GM18508 (cell line): ENCODE results near the gene RANBP2.
"Not testable (repeated sequence)": the region's sequence is repeated elsewhere in the genome, so short reads cannot be mapped to it uniquely, and the experiment has no call there.

ENCODE experiments used
- ATAC-seq: cut with Tn5 transposase; IDR thresholded peaks from one replicate; pipeline ENCODE4 v1.9.1; 2021; ENCODE audit warnings: moderate number of reproducible peaks; ENCODE audit not compliant: insufficient read depth, unreplicated experiment

The RANBP2 gene

DNA sequence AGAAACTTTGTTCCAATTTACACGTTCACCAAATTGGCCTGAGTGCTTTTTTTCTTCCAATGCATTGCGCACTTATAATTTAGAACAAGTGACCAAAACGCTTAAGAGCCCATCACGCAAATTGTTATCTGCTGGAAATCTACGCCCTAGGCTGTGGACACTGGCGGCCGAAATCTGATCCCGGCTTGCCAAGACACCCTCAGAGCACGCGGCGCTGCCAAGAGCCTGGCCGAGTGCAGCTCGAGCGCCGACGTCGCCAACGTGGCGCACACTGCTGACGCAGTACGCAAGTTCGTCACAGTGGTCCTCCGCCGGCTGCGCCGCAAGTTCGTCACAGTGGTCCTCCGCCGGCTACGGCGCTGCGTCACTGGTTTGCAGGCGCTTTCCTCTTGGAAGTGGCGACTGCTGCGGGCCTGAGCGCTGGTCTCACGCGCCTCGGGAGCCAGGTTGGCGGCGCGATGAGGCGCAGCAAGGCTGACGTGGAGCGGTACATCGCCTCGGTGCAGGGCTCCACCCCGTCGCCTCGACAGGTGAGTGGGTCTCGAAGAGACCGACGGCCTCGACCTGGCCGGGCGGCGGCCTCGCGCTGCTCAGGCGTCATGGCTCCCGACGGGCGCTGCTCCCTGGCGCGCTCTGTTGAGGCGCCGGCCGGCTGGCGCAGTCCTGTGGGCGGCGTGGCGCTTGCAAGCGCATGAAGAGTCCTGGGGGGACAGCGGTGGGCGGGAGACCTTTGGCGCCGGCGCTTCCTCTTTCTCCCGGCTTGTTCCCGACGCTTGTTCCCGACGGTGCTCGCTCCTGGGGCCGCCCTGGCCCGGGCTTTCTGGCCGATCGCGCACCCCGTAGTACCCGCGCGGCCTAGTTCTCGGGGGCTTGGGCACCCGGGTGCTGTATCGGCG lies at the start of gene RANBP2:
TSS of gene RANBP2 (plus strand) at position 334 of the 896 bp plus-strand sequence. CDS start at position 459, 125 bp downstream.
- peak; percentile 94 for ATAC-seq

DNA sequence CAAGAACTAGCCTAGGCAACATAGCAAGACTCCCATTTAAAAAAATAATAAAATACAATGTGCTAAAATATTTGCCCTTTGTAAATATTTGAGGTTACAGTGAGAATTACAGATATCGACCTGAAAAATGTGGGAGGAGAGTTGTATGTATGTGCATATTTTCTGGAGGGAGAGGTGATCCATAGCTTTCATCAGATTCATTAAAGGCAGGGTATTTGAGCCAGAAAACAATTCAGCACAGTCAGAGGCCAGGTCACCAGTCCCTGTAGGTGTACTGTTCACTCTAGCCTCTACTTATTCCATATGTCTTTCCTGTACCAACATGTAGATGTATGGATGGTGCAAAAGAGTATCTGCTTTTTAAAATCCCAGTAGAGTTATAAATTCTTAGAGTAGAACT lies 49.0 kb upstream of the RANBP2 start:
- not testable (repeated sequence) for ATAC-seq

GRCh38 chr2:108672200-108672805 lies 47.0 kb upstream of the RANBP2 start:
- not testable (repeated sequence) for ATAC-seq

- not testable (repeated sequence) for ATAC-seq
Measured at GRCh38 chr2:108676522-108676921, 42.8 kb upstream of the RANBP2 start.

GRCh38 chr2:108677239-108677744 lies 42.0 kb upstream of the RANBP2 start:
- not testable (repeated sequence) for ATAC-seq

- ATAC-seq: not testable (repeated sequence)
Measured at GRCh38 chr2:108678198-108678651, 41.1 kb upstream of the RANBP2 start.

- ATAC-seq: not testable (repeated sequence)
Measured at GRCh38 chr2:108680805-108681204, 38.5 kb upstream of the RANBP2 start.

GRCh38 chr2:108688818-108689756 lies 30.2 kb upstream of the RANBP2 start:
- ATAC-seq: not testable (repeated sequence)

DNA sequence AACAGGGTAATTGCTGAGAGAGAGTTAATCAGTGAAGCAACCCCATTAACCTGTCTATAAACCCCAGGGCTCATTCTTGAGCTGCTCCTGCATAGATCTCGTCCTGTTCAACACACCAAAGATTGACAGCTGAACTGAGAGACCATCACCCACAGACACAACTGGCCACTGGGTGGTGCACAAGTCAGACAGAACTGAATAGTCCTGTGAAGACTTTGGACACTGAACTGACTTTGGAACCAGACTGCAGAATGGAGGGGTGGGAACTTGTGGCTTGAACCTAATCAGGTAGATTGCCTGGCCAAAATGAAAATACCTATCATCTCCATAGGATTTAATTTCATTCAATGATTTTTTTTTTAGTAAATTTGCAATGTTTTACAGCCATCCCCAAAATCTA lies 29.3 kb upstream of the RANBP2 start:
- ATAC-seq: not testable (repeated sequence)

- no peak for ATAC-seq
Measured at GRCh38 chr2:108691447-108691846, 27.8 kb upstream of the RANBP2 start.

DNA sequence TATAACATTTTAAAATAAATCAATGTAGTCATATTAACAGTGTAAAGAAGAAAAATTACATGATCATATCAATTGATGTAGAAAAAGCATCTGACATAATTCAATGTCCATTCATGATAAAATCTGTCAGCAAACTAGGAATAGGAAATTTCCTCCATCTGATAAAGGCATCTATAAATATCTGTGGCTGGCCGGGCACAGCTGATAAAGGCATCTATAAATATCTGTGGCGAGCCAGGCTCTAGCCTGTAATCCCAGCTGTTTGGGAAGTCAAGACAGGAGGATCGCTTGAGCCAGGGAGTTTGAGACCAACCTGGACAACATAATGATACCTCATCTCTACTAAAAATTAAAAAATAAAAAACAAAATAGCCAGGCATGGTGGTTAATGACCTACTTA lies 18.1 kb upstream of the RANBP2 start:
- ATAC-seq: no peak

DNA sequence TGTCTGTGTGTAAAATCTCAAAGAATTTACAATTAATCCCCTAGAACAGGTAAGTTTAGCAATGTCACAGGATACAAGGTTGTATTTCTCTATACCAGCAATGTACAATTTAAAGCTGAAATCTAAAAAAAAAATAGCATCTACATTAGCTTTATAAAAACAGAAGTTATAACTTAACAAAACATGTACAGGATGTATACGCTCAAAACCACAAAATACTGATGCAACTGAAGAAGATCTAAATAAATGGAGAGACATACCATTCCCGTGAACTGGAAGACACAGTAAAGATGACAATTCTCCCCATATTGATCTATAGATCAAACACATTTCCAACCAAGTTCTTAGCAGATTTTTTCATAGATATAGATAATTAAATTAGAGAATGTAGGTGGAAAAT lies 17.5 kb upstream of the RANBP2 start:
- ATAC-seq: no peak

DNA sequence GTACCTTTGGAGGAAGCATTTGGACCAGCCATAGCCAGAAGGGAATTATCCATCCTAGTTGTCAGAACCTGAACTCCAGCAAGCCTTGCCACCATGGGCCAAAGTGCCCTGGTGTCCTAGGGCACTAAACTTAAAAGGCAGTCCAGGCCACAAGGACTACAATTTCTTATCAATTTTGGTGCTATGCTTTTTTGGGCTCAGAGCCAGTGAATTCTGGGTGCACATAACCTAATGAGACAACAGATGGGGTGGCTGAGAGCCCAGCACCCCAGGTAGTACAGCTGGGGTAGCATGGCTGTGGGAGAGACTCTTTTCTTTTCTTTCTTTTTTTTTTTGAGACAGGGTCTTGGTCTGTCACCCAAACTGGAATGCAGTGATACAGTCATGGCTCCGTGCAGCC lies 14.4 kb upstream of the RANBP2 start:
- ATAC-seq: no peak

GRCh38 chr2:108707300-108707699 lies 12.0 kb upstream of the RANBP2 start:
- no peak for ATAC-seq

DNA sequence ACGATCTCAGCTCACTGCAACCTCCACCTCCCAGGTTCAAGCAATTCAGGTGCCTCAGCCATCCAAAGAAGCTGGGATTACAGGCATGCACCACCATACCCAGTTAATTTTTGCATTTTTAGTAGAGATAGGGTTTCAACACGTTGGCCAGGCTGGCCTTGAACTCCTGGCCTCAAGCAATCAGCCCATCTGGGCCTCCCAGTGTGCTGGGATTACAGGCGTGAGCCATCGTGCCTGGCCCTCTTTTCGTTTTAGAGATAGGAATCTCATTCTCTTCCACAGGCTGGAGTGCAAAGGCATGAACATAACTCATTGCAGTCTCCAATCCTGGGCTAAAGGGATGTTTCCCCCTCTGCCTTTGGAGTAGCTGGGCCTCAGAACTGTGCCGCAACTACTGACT lies 2.3 kb upstream of the RANBP2 start:
- ATAC-seq: not testable (repeated sequence)

- ATAC-seq: not testable (repeated sequence)
Measured at GRCh38 chr2:108726048-108726447, 6.8 kb downstream of the RANBP2 start.

DNA sequence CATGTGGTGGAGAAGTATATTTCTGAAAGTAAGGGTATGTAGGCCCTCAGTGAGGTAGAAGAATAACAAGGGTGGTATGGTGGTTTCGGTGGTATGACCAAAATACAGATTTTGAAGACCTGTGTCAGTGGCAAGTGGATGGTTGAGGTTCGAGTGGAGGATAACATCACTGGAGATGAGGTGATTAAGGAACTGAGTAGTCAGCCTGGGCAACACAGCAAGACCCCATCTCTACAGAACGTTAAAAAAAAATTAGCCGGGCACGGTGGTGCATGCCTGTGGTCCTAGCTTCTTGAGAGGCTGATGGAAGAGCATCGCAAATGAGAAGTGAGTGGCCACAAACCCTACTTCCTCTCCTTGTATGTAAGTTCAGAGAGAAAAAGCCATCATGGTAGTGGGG lies 15.4 kb downstream of the RANBP2 start:
- not testable (repeated sequence) for ATAC-seq

DNA sequence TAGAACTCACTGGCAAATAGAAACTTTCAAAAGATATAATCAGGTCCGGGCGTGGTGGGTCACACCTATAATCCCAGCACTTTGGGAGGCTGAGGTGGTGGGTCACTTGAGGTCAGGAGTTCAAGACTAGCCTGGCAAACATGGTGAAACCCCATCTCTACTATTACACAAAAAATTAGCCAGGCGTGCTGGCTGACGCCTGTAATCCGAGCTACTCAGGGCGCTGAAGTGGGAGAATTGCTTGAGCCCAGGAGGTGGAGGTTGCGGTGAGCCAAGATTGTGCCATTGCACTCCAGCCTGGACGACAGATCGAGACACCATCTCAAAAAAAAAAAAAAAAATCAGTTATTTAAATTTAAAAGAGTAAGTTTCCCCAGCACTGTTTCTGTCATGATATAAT lies 38.7 kb downstream of the RANBP2 start:
- not testable (repeated sequence) for ATAC-seq

- not testable (repeated sequence) for ATAC-seq
Measured at GRCh38 chr2:108762618-108763017, 43.3 kb downstream of the RANBP2 start.

DNA sequence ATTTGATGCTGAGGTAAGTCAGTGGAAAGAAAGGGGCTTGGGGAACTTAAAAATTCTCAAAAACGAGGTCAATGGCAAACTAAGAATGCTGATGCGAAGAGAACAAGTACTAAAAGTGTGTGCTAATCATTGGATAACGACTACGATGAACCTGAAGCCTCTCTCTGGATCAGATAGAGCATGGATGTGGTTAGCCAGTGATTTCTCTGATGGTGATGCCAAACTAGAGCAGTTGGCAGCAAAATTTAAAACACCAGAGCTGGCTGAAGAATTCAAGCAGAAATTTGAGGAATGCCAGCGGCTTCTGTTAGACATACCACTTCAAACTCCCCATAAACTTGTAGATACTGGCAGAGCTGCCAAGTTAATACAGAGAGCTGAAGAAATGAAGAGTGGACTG lies 47.4 kb downstream of the RANBP2 start:
- ATAC-seq: not testable (repeated sequence)
